ENCODE results near the gene TRAFD1.
A peak's percentile ranks its signal among the peaks of the same experiment; 100 is the strongest.

TRAFD1 gene

GRCh38 chr12:112180422-112180821 is 55.1 kb downstream of the TRAFD1 start:
- no peak overlapping the region for H3K27ac ChIP-seq (ENCODE audit: low read depth, low read length)
- H3K4me3 ChIP-seq (ENCODE audit: low read depth, low read length): no peak overlapping the region
- H3K4me1 ChIP-seq (ENCODE audit: control insufficient read depth, insufficient read depth, low read length): peaks cover 22% of the 10 kb centered on the region
- H3K9ac ChIP-seq (ENCODE audit: low read length): no peak overlapping the region
- H3K36me3 ChIP-seq (ENCODE audit: control insufficient read depth, insufficient read depth, low read length): peaks cover 59% of the 10 kb centered on the region
- H3K27me3 ChIP-seq (ENCODE audit: control insufficient read depth, insufficient read depth, low read length): no peaks in the 10 kb centered on the region
- H3K9me3 ChIP-seq (ENCODE audit: control insufficient read depth, insufficient read depth, low read depth, low read length): no peaks in the 10 kb centered on the region

GRCh38 chr12:112182499-112182898 is 57.1 kb downstream of the TRAFD1 start:
- no peaks in the 10 kb centered on the region for H3K27me3 ChIP-seq (ENCODE audit: control insufficient read depth, insufficient read depth, low read length)
- no peak overlapping the region for H3K9ac ChIP-seq (ENCODE audit: low read length)
- H3K4me1 ChIP-seq (ENCODE audit: control insufficient read depth, insufficient read depth, low read length): peaks cover 22% of the 10 kb centered on the region
- H3K27ac ChIP-seq (ENCODE audit: low read depth, low read length): peak overlapping the region; percentile 72
- H3K4me3 ChIP-seq (ENCODE audit: low read depth, low read length): no peak overlapping the region
- peaks cover 50% of the 10 kb centered on the region for H3K36me3 ChIP-seq (ENCODE audit: control insufficient read depth, insufficient read depth, low read length)
- H3K9me3 ChIP-seq (ENCODE audit: control insufficient read depth, insufficient read depth, low read depth, low read length): no peaks in the 10 kb centered on the region

- H3K9me3 ChIP-seq (ENCODE audit: control insufficient read depth, insufficient read depth, low read depth, low read length): no peaks in the 10 kb centered on the region
- peaks cover 44% of the 10 kb centered on the region for H3K36me3 ChIP-seq (ENCODE audit: control insufficient read depth, insufficient read depth, low read length)
- H3K4me3 ChIP-seq (ENCODE audit: low read depth, low read length): no peak overlapping the region
- peak overlapping the region; percentile 3 for H3K9ac ChIP-seq (ENCODE audit: low read length)
- H3K27me3 ChIP-seq (ENCODE audit: control insufficient read depth, insufficient read depth, low read length): no peaks in the 10 kb centered on the region
- peak overlapping the region; percentile 84 for H3K27ac ChIP-seq (ENCODE audit: low read depth, low read length)
- peaks cover 22% of the 10 kb centered on the region for H3K4me1 ChIP-seq (ENCODE audit: control insufficient read depth, insufficient read depth, low read length)
These were observed 58.0 kb downstream of the TRAFD1 start for GRCh38 chr12:112183141-112184021.

GRCh38 chr12:112184056-112184887 is 58.9 kb downstream of the TRAFD1 start:
- Histone ChIP-seq H3K9me3 (ENCODE audit: control insufficient read depth, insufficient read depth, low read depth, low read length) (no peaks in the 10 kb centered on the region), H3K4me1 (ENCODE audit: control insufficient read depth, insufficient read depth, low read length) (peaks cover 22% of the 10 kb centered on the region), H3K36me3 (ENCODE audit: control insufficient read depth, insufficient read depth, low read length) (peaks cover 42% of the 10 kb centered on the region), H3K4me3 (ENCODE audit: low read depth, low read length) (no peak overlapping the region), H3K27ac (ENCODE audit: low read depth, low read length) (peak overlapping the region; percentile 84), H3K9ac (ENCODE audit: low read length) (no peak overlapping the region), H3K27me3 (ENCODE audit: control insufficient read depth, insufficient read depth, low read length) (no peaks in the 10 kb centered on the region)

DNA sequence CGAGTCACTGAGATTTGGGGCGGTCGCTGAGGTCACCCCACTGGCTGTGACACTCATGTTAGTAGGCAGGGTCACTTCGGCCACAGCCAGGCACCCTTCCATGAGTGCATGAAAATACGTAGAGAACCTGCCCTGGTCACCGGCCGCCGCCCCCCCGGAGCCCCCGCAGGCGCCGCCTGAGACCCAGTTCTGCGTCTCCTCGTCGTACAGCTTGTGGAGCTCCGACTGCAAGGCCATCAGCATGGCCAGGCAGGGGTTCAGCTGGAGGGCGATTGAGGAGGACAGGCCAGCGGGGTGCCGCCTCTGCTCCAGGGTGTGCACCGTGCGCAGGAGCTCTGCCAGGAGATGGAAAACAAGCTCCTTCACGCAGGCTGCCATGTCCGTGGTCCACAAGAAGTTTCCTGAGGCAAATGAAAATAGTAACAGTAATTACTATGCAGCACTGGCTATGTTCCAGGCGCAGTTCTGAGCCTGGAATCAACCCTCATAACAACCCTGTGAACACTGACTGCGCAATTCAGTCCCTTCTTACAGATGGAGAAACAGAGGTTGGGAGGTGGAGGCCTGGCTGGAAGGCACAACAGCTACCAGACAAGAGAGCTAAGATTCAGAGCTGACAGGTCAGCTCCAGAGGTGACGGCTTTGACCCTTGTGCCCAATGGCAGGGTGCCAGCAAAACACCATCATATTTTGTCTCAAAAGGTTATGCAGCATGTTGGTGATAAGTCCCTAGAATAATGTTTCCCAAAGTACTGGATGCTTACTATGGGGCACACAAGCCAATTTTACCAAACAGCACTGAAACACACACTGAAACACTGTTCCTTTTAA is 59.9 kb downstream of the TRAFD1 start:
- Histone ChIP-seq H3K9ac (ENCODE audit: low read length) (no peak overlapping the region), H3K9me3 (ENCODE audit: control insufficient read depth, insufficient read depth, low read depth, low read length) (no peaks in the 10 kb centered on the region), H3K4me3 (ENCODE audit: low read depth, low read length) (no peak overlapping the region), H3K36me3 (ENCODE audit: control insufficient read depth, insufficient read depth, low read length) (peaks cover 34% of the 10 kb centered on the region), H3K27ac (ENCODE audit: low read depth, low read length) (no peak overlapping the region), H3K27me3 (ENCODE audit: control insufficient read depth, insufficient read depth, low read length) (no peaks in the 10 kb centered on the region), H3K4me1 (ENCODE audit: control insufficient read depth, insufficient read depth, low read length) (peaks cover 22% of the 10 kb centered on the region)

GRCh38 chr12:112188130-112188830 is 62.9 kb downstream of the TRAFD1 start:
- H3K9ac ChIP-seq (ENCODE audit: low read length): no peak overlapping the region
- no peak overlapping the region for H3K27ac ChIP-seq (ENCODE audit: low read depth, low read length)
- H3K4me3 ChIP-seq (ENCODE audit: low read depth, low read length): no peak overlapping the region
- H3K36me3 ChIP-seq (ENCODE audit: control insufficient read depth, insufficient read depth, low read length): peaks cover 56% of the 10 kb centered on the region
- no peaks in the 10 kb centered on the region for H3K27me3 ChIP-seq (ENCODE audit: control insufficient read depth, insufficient read depth, low read length)
- peaks cover 12% of the 10 kb centered on the region for H3K4me1 ChIP-seq (ENCODE audit: control insufficient read depth, insufficient read depth, low read length)
- no peaks in the 10 kb centered on the region for H3K9me3 ChIP-seq (ENCODE audit: control insufficient read depth, insufficient read depth, low read depth, low read length)

DNA sequence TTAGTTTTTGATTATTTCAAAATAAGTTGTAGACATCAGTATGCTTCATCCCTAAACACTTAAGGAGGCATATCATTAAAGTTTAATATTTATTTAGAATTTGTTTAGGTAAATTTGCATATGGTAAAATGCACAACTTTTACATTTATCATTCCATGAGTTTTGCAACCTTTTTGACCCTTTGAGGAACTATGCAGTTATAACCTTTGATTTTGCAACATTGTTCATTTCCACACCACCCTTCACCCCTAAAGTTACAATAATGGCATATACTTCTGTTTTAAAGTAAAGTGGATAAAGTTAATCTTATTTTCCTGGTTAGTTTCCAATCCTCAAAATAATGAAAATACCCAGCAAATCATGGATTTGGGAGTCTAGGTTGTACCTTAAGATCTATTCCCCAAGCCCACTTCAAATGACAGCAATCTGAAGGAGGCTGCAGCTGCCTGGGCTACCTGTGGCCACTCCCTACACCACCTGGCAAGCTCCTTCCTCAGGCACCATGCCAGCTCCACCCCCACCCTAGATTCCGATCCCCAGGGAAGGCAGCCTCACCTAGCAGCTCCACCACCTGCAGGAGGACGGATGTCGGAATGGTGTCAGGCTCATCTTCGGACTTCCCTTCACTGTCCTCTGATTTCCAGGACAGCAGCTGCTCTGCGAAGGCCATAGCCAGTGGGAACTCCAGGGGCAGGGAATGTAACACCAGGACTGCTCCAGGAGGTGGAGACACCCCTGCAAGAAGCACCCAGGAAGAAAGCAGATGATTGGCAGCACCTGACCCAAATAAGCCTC is 65.1 kb downstream of the TRAFD1 start:
- Histone ChIP-seq H3K27me3 (ENCODE audit: control insufficient read depth, insufficient read depth, low read length) (no peaks in the 10 kb centered on the region), H3K36me3 (ENCODE audit: control insufficient read depth, insufficient read depth, low read length) (peaks cover 59% of the 10 kb centered on the region), H3K9me3 (ENCODE audit: control insufficient read depth, insufficient read depth, low read depth, low read length) (no peaks in the 10 kb centered on the region), H3K27ac (ENCODE audit: low read depth, low read length) (no peak overlapping the region), H3K9ac (ENCODE audit: low read length) (no peak overlapping the region), H3K4me3 (ENCODE audit: low read depth, low read length) (no peak overlapping the region), H3K4me1 (ENCODE audit: control insufficient read depth, insufficient read depth, low read length) (no peaks in the 10 kb centered on the region; the same call in 1 of the 2 replicates)

- H3K4me3 ChIP-seq (ENCODE audit: low read depth, low read length): no peak overlapping the region
- H3K36me3 ChIP-seq (ENCODE audit: control insufficient read depth, insufficient read depth, low read length): peaks cover 62% of the 10 kb centered on the region
- no peaks in the 10 kb centered on the region for H3K27me3 ChIP-seq (ENCODE audit: control insufficient read depth, insufficient read depth, low read length)
These were observed 65.8 kb downstream of the TRAFD1 start for GRCh38 chr12:112191201-112191600.

DNA sequence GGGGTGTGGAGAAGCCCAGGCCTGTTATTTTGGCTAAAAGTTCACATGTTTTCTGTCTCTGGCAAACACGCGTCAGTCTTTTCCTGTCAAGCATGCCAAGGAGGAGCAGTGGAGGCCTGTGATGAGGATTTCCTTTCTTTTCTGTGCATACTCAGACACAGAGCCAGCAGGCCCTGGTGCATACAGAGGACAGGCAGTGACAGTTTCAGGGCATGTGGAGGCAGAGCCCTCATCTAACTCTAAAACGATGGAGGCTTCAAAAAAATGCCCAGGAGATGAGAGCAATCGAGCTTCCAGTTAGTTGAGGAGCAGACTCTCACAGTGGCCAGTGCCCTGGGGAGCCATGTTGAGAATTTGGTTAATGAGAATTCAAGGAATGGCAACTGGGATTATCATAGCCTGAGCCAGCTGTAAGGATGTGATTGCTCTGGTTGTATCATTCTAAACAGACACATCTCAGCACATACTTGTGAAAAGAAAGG is 66.5 kb downstream of the TRAFD1 start:
- Histone ChIP-seq H3K9me3 (ENCODE audit: control insufficient read depth, insufficient read depth, low read depth, low read length) (no peaks in the 10 kb centered on the region), H3K9ac (ENCODE audit: low read length) (no peak overlapping the region), H3K36me3 (ENCODE audit: control insufficient read depth, insufficient read depth, low read length) (peaks cover 62% of the 10 kb centered on the region), H3K27me3 (ENCODE audit: control insufficient read depth, insufficient read depth, low read length) (no peaks in the 10 kb centered on the region), H3K4me3 (ENCODE audit: low read depth, low read length) (no peak overlapping the region), H3K4me1 (ENCODE audit: control insufficient read depth, insufficient read depth, low read length) (no peaks in the 10 kb centered on the region; the same call in 1 of the 2 replicates), H3K27ac (ENCODE audit: low read depth, low read length) (no peak overlapping the region; the same call in 1 of the 2 replicates)

More at GRCh38 chr12:112191201-112191600, 65.8 kb downstream of the TRAFD1 start:
- H3K4me1 ChIP-seq (ENCODE audit: control insufficient read depth, insufficient read depth, low read length): no peaks in the 10 kb centered on the region; the same call in 1 of the 2 replicates
- H3K9me3 ChIP-seq (ENCODE audit: control insufficient read depth, insufficient read depth, low read depth, low read length): no peaks in the 10 kb centered on the region
- H3K27ac ChIP-seq (ENCODE audit: low read depth, low read length): no peak overlapping the region
- no peak overlapping the region for H3K9ac ChIP-seq (ENCODE audit: low read length)
